Adrenal gland (tissue), 12 donors: ENCODE measurements around the gene SERPINF2. TPM values are rescaled to one million over a fixed set of nuclear protein-coding genes. Genes with fewer than 3 reads are reported as not detected.
A peak's percentile ranks its signal among the peaks of the same experiment; 100 is the strongest.

Experiments
- DNase-seq, 7 donors: peaks; one replicate each; pipeline ENCODE4 v3.0.0-alpha.2; 2019 to 2020
- H3K27ac ChIP-seq, 5 donors: fragments of 200-600 bp; sonication (generic) in 4 of 5; 1 replicate in 3 of 5; 2 replicates in 2 of 5; pipeline versions ENCODE4 v1.5.1 to v1.8.0; 2016 to 2020; ENCODE audit warnings: mild to moderate bottlenecking in 1 of 5
- H3K27me3 ChIP-seq: fragments of 200-600 bp; 2 replicates; pipeline ENCODE4 v1.8.0; 2021
- H3K36me3 ChIP-seq, 2 donors: fragments of 200-600 bp; replicated peaks in 1 of 2; 1 replicate in 1 of 2; 2 replicates in 1 of 2; pipeline versions ENCODE4 v1.5.1 to v1.8.0; 2018 to 2022
- H3K4me1 ChIP-seq, 2 donors: fragments of 200-600 bp; replicated peaks in 1 of 2; 1 replicate in 1 of 2; 2 replicates in 1 of 2; pipeline versions ENCODE4 v1.5.1 to v1.8.0; 2018 to 2021
- H3K4me3 ChIP-seq, 4 donors: fragments of 200-600 bp; sonication (generic) in 3 of 4; one replicate each; pipeline ENCODE4 v1.5.1; 2016 to 2018
- H3K9me3 ChIP-seq, 3 donors: fragments of 200-600 bp; sonication (generic) in 1 of 3; replicated peaks in 1 of 3; 1 replicate in 2 of 3; 2 replicates in 1 of 3; pipeline versions ENCODE4 v1.5.1 to v1.8.0; 2016 to 2021
- POLR2A ChIP-seq, 2 donors: fragments of 450-650 bp; IDR thresholded peaks; one replicate each; pipeline ENCODE4 v1.6.1; 2017; ENCODE audit warnings: antibody characterized with exemption in 2 of 2, mild to moderate bottlenecking in 2 of 2, moderate library complexity in 1 of 2
- WGBS, 4 donors: extraction: QIAGEN DNeasy Blood & Tissue Kit in 2 of 4; methylation state at CpG; one replicate each; pipeline versions ENCODE4 v1.1.5 to v1.1.7; 2013 to 2017; 5-methylcytosine and 5-hydroxymethylcytosine counted together
- intact Hi-C, 2 donors: fragments of 100-400 bp; cut with DNase I; formaldehyde crosslinking; loops; one replicate each; pipeline versions ENCODE4 v1.14.1 to v1.15.0; 2022 to 2023
- polyA plus RNA-seq, 3 donors: library from polyadenylated mRNA; stranded (reverse); fragments of 200-250 nt in 2 of 3; fragments of 350-450 nt in 1 of 3; fragmentation: Illumina TruSeq in 1 of 3; extraction: RNeasy Lipid Tissue Mini Kit (QIAGEN cat#74804) in 1 of 3; gene quantifications; one replicate each; pipeline ENCODE4 v1.2.3, GENCODE V29; 2013 to 2014
- total RNA-seq, 9 donors: library from RNA; depleted of rRNA in 4 of 9; stranded (reverse); fragments of >200 nt in 4 of 9; fragments of 120-200 nt in 1 of 9; fragmentation: NEBNext Ultra II Directional in 1 of 9; extraction: Animal tissue kit (Norgen Biotek cat#: 25700) in 1 of 9; gene quantifications; one replicate each; pipeline versions ENCODE4 v1.1.0 to v1.2.4, GENCODE V29; 2013 to 2023
- TF ChIP-seq, protein P1 (sequence below), 6 experiments: fragments of 450-650 bp in 4 of 6; fragments of 200-600 bp in 2 of 6; sonication (generic) in 1 of 6; IDR thresholded peaks; 1 replicate in 5 of 6; 2 replicates in 1 of 6; pipeline versions ENCODE4 v1.5.1 to v1.8.0; 2016 to 2021; ENCODE audit warnings: antibody characterized with exemption in 6 of 6, mild to moderate bottlenecking in 2 of 6, moderate library complexity in 1 of 6
- donor health status: healthy with polysubstance abuse.
- donor health status: Bipolar disorder and iron deficiency.
- donor health status: DM: yes; HTN: yes; CAD: no.
- donor health status: DM: no; HTN: no; CAD: no.
- donor health status: DM: no; HTN: no; CAD: no.
- donor health status: DM: yes; HTN: yes; CAD: no.

Gene SERPINF2
- total and polyA plus RNA-seq, 12 donors: 0.59 to 6.4 (median 2.4) TPM

DNA sequence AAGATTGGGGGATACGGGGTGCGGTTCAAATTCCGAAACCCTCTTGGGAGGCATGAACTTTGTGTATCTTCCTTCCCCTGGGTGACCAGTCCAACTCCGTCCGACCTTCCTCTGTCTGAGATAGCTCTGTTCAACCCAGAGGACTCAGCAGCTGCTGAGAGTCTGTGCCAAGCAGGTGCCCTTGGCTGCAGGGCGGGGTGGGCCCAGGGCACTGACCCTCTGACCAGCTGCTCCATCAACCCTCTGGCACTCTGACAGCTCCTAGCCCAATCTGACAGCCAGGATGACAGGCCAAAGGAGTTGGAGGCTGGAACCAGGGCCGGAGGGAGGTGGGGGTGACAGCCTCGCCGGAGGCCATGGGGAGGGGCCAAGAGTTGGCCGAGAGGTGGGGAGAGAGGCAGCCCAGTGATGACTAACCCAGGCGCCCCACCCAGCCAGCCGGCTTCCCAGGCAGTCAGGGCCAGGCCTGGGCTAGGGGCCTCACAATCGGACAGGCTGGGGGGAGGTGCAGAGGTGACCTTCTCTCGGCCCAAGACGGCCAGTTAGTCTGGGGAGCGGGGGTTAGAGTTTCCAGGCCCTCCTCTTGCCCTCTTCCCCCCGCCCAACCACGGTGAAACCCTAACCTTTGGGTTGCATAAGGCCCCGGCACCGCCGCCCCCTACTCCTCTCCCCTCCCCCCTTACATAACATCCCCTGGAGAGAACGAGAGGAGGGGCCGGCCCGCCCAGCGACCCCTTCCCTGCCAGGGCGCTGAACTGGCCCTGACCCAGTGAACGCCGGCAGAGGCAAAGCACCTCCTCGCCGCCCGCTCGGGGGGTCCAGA is 27.5 kb upstream of the SERPINF2 start:
- WGBS, 4 donors: 0 to 1% (median 0%) methylated on average over 12 to 30 of the region's 32 CpGs
- DNase-seq: peak; percentile 94 to 98 (median 97)
- peaks cover 0 to 27% of the 10 kb centered on the region in 2 donors for H3K36me3 ChIP-seq
- intact Hi-C loops: loop anchor here in 1 of 2 donors (5.0 kb wide), 1 partner anchor 38 kb away; no protein-coding TSS in a partner anchor
- no peaks in the 10 kb centered on the region for H3K9me3 ChIP-seq
- H3K27me3 ChIP-seq: no peaks in the 10 kb centered on the region
- peaks cover 23 to 47% of the 10 kb centered on the region in 2 donors for H3K4me1 ChIP-seq
- TF ChIP-seq, protein P1, sequence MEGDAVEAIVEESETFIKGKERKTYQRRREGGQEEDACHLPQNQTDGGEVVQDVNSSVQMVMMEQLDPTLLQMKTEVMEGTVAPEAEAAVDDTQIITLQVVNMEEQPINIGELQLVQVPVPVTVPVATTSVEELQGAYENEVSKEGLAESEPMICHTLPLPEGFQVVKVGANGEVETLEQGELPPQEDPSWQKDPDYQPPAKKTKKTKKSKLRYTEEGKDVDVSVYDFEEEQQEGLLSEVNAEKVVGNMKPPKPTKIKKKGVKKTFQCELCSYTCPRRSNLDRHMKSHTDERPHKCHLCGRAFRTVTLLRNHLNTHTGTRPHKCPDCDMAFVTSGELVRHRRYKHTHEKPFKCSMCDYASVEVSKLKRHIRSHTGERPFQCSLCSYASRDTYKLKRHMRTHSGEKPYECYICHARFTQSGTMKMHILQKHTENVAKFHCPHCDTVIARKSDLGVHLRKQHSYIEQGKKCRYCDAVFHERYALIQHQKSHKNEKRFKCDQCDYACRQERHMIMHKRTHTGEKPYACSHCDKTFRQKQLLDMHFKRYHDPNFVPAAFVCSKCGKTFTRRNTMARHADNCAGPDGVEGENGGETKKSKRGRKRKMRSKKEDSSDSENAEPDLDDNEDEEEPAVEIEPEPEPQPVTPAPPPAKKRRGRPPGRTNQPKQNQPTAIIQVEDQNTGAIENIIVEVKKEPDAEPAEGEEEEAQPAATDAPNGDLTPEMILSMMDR (IDR thresholded peaks at IDR 0.05): no peak
- TF ChIP-seq POLR2A (IDR thresholded peaks at IDR 0.05): peak; percentile 84 to 90
- H3K27ac ChIP-seq: peak overlapping the region; percentile 94 to 100 (median 100)
- peak overlapping the region; percentile 86 to 100 (median 95) for H3K4me3 ChIP-seq

DNA sequence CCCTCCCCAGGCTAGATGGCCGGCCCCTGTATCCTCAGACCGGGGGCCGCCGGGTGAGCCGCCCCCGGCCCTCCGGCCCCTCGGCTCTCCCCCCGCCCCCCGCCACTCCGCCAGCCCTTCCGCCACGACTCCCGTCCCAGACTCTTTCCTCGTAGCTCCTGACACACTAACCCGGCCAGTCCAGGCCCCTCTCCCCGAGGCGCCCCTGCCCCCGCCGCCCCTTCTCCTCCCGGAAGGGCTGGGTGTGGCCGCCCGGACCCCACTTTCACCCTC is 26.9 kb upstream of the SERPINF2 start:
- WGBS, 4 donors: 0 to 1% methylated on average over 22 to 23 of the region's 23 CpGs; no CpG with 5 or more reads in 2 of the 4 donors
- TF ChIP-seq, protein P1 (IDR thresholded peaks at IDR 0.05): no peak
- TF ChIP-seq POLR2A (IDR thresholded peaks at IDR 0.05): no peak
- H3K4me3 ChIP-seq: peak overlapping the region; percentile 86 to 100 (median 95)
- no peak for DNase-seq
- intact Hi-C loops: no loop called here
- peaks cover 23 to 48% of the 10 kb centered on the region in 2 donors for H3K4me1 ChIP-seq
- peaks cover 0 to 27% of the 10 kb centered on the region in 2 donors for H3K36me3 ChIP-seq
- H3K27me3 ChIP-seq: no peaks in the 10 kb centered on the region
- no peaks in the 10 kb centered on the region for H3K9me3 ChIP-seq
- peak overlapping the region; percentile 94 to 100 (median 100) for H3K27ac ChIP-seq

DNA sequence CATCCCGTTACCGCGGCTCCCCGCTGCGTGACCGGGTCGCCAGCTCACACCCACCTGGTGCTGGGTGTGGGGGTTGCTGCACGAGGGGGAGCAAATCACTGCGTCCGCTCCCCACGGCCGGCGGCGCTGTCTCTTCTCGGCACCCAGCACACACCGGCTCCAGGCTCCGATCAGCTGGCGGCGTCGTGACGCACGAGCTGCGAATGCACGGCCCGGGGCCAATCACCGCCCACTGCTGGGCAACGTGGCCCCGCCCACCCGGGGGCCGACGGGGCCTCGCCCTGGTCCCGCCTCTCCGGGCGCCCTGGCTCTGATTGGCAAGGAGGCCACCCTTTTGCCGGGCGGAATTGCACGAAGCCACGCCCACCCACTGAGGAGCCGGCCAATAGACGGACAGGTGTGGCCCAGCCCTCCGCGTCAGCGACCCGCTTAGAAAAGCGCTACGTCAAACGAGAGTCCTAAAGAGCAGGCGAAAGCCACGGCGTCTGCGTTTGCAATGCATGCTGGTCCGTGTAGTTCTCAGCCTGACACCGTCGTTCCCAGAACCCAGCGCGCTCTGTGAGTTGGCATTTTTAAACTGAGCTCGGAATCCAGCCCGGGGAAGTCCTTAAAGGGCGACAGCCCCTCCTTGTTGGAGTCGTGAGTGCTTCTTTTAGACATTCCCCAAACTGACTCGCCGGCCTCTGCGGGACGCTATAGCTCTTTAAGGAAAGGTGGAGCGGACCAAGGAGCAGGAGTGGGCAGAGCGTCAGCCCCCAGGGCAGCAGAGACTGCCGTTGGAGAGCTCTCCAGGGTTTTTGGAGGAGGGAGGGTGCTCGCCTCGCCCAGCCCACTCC is 26.4 kb upstream of the SERPINF2 start:
- H3K9me3 ChIP-seq: no peaks in the 10 kb centered on the region
- H3K4me3 ChIP-seq: peak overlapping the region; percentile 86 to 100 (median 95)
- H3K27me3 ChIP-seq: no peaks in the 10 kb centered on the region
- WGBS, 4 donors: 0 to 2% (median 0%) methylated on average over 13 to 70 of the region's 70 CpGs
- intact Hi-C loops: no loop called here
- DNase-seq: peak; percentile 100
- peak overlapping the region; percentile 99 to 100 (median 100) for H3K27ac ChIP-seq
- peaks cover 20 to 45% of the 10 kb centered on the region in 2 donors for H3K4me1 ChIP-seq
- TF ChIP-seq, protein P1 (IDR thresholded peaks at IDR 0.05): no peak
- TF ChIP-seq POLR2A (IDR thresholded peaks at IDR 0.05): peak; percentile 100
- peaks cover 0 to 27% of the 10 kb centered on the region in 2 donors for H3K36me3 ChIP-seq
